Lower leg skin (tissue), 4 donors: ENCODE results near the gene KDM6A. TPM values are rescaled to one million over a fixed set of nuclear protein-coding genes. Genes with fewer than 3 reads are reported as not detected.

Experiments
- DNase-seq, 2 donors: peaks; one replicate each; pipeline ENCODE4 v3.0.0-alpha.2; 2019; ENCODE audit warnings: low spot score in 2 of 2
- H3K4me3 ChIP-seq: fragments of 200-600 bp; sonication (generic); 2 replicates; pipeline ENCODE4 v1.5.1; 2017; ENCODE audit warnings: mild to moderate bottlenecking, low read depth; ENCODE audit not compliant: poor library complexity, severe bottlenecking
- CTCF ChIP-seq, 3 donors: fragments of 450-650 bp; IDR thresholded peaks; one replicate each; pipeline ENCODE4 v1.5.1; 2016; ENCODE audit warnings: antibody characterized with exemption in 3 of 3, mild to moderate bottlenecking in 3 of 3, moderate library complexity in 2 of 3
- POLR2A ChIP-seq, 2 donors: fragments of 450-650 bp; IDR thresholded peaks; one replicate each; pipeline ENCODE4 v1.6.1; 2016 to 2017; ENCODE audit warnings: antibody characterized with exemption in 2 of 2, mild to moderate bottlenecking in 1 of 2, moderate library complexity in 1 of 2
- WGBS, 2 donors: methylation state at CpG; one replicate each; pipeline ENCODE4 v1.1.5; 2018; 5-methylcytosine and 5-hydroxymethylcytosine counted together
- intact Hi-C: fragments of 100-400 bp; cut with DNase I; formaldehyde crosslinking; loops from one replicate; pipeline ENCODE4 v1.15.0; 2023; ENCODE audit warnings: low total_unique reads
- total RNA-seq, 4 donors: library from RNA; depleted of rRNA; stranded (reverse); fragments of >200 nt; gene quantifications; one replicate each; pipeline ENCODE4 v1.1.0, GENCODE V29; 2016

The KDM6A gene
- total RNA-seq, 4 donors from 2014 or later: 30.3 to 88.2 (median 43.7) TPM

- no peak for DNase-seq
- WGBS, 2 donors: 64 to 82% methylated on average over 7 to 8 of the region's 8 CpGs
- intact Hi-C loops: loop anchor here (5.0 kb wide), 1 partner anchor 454 kb away; no protein-coding TSS in a partner anchor
- no peak overlapping the region for H3K4me3 ChIP-seq
- no peak for TF ChIP-seq CTCF (IDR thresholded peaks at IDR 0.05)
- TF ChIP-seq POLR2A (IDR thresholded peaks at IDR 0.05): no peak
Observed at GRCh38 chrX:44878780-44879179, 5.8 kb downstream of the KDM6A start.

- 91 to 95% methylated on average over 10 of the region's 10 CpGs for WGBS, 2 donors
- intact Hi-C loops: no loop called here
- H3K4me3 ChIP-seq: no peak overlapping the region
- DNase-seq: no peak
- no peak for TF ChIP-seq CTCF (IDR thresholded peaks at IDR 0.05)
Observed at GRCh38 chrX:44881549-44881948, 8.6 kb downstream of the KDM6A start.

GRCh38 chrX:44882635-44883034 is 9.6 kb downstream of the KDM6A start:
- DNase-seq: no peak
- TF ChIP-seq CTCF (IDR thresholded peaks at IDR 0.05) (no peak), POLR2A (IDR thresholded peaks at IDR 0.05) (no peak)
- H3K4me3 ChIP-seq: no peak overlapping the region
- intact Hi-C loops: no loop called here

GRCh38 chrX:44884944-44885343 is 12.0 kb downstream of the KDM6A start:
- WGBS, 2 donors: 31 to 52% methylated on average over 4 of the region's 4 CpGs
- intact Hi-C loops: no loop called here
- no peak for DNase-seq
- H3K4me3 ChIP-seq: no peak overlapping the region
- TF ChIP-seq POLR2A (IDR thresholded peaks at IDR 0.05) (no peak), CTCF (IDR thresholded peaks at IDR 0.05) (no peak)

GRCh38 chrX:44889824-44890223 is 16.8 kb downstream of the KDM6A start:
- no peak for DNase-seq
- 88 to 89% methylated on average over 1 of the region's 1 CpG for WGBS, 2 donors
- intact Hi-C loops: no loop called here

More at GRCh38 chrX:44889824-44890223, 16.8 kb downstream of the KDM6A start:
- no peak overlapping the region for H3K4me3 ChIP-seq
- TF ChIP-seq POLR2A (IDR thresholded peaks at IDR 0.05): no peak
- TF ChIP-seq CTCF (IDR thresholded peaks at IDR 0.05): no peak
